HEK293 (cell line): ENCODE measurements around the gene RBM45.

ENCODE experiments used
- CTCF ChIA-PET: fragments of 350-600 bp; formaldehyde crosslinking; extraction: SDS; loops from one replicate; lab custom pipeline; 2021; ENCODE audit warnings: antibody characterized with exemption; lab: Yijun Ruan, JAX
- POLR2A ChIA-PET: fragments of 300-600 bp; formaldehyde crosslinking; extraction: SDS; loops from one replicate; lab custom pipeline; 2020; ENCODE audit warnings: antibody characterized with exemption, inconsistent platforms; lab: Yijun Ruan, JAX
- H3K27ac ChIP-seq: fragments of 200-500 bp; sonication (Bioruptor generic); 2 replicates; pipeline ENCODE4 v1.5.1; 2014; ENCODE audit warnings: low read depth, low read length, control low read depth, inconsistent platforms; ENCODE audit errors: extremely low read depth
- H3K36me3 ChIP-seq, 2 experiments: fragments of 200-500 bp in 1 of 2; sonication (Bioruptor generic) in 1 of 2; 1 replicate in 1 of 2; 2 replicates in 1 of 2; pipeline ENCODE4 v1.5.1; 2014 to 2017; ENCODE audit warnings: inconsistent platforms in 2 of 2, low read length in 2 of 2; ENCODE audit not compliant: control insufficient read depth in 2 of 2, insufficient read depth in 1 of 2
- H3K4me1 ChIP-seq: fragments of 200-500 bp; sonication (Bioruptor generic); 2 replicates; pipeline ENCODE4 v1.5.1; 2014; ENCODE audit warnings: mild to moderate bottlenecking, low read length, inconsistent platforms; ENCODE audit not compliant: control insufficient read depth, insufficient read depth
- H3K4me3 ChIP-seq: 2 replicates; pipeline ENCODE4 v1.5.1; 2011; ENCODE audit warnings: low read depth, mild to moderate bottlenecking, control low read depth, low read length, moderate library complexity
- H3K9me3 ChIP-seq: fragments of 200-500 bp; sonication (Bioruptor generic); 2 replicates; pipeline ENCODE4 v1.5.1; 2014; ENCODE audit warnings: low read depth, low read length, inconsistent platforms; ENCODE audit not compliant: control insufficient read depth, insufficient read depth
- WT1 ChIP-seq: fragments of 450-650 bp; formaldehyde crosslinking; IDR thresholded peaks from 2 replicates; pipeline ENCODE4 v1.5.1; 2016; ENCODE audit warnings: missing biosample characterization, missing genetic modification characterization
- ZBTB20 ChIP-seq: fragments of 450-650 bp; formaldehyde crosslinking; IDR thresholded peaks from 2 replicates; pipeline ENCODE4 v1.5.1; 2016; ENCODE audit warnings: missing biosample characterization, missing genetic modification characterization
- ZFP3 ChIP-seq: fragments of 450-650 bp; formaldehyde crosslinking; IDR thresholded peaks from 2 replicates; pipeline ENCODE4 v1.5.1; 2016; ENCODE audit warnings: low read depth, missing biosample characterization, missing genetic modification characterization
- ZNF184 ChIP-seq: fragments of 450-650 bp; IDR thresholded peaks from 2 replicates; pipeline ENCODE4 v1.5.1; 2018; ENCODE audit warnings: missing biosample characterization, mild to moderate bottlenecking, missing genetic modification characterization
- ZNF23 ChIP-seq: fragments of 450-650 bp; formaldehyde crosslinking; IDR thresholded peaks from 2 replicates; pipeline ENCODE4 v1.5.1; 2016; ENCODE audit warnings: missing biosample characterization, missing genetic modification characterization, borderline replicate concordance
- ZNF341 ChIP-seq: fragments of 450-650 bp; formaldehyde crosslinking; IDR thresholded peaks from 2 replicates; pipeline ENCODE4; 2016; ENCODE audit warnings: low read depth, missing biosample characterization, missing genetic modification characterization
- ZNF426 ChIP-seq: fragments of 450-650 bp; formaldehyde crosslinking; IDR thresholded peaks from 2 replicates; pipeline ENCODE4 v1.5.1; 2017; ENCODE audit warnings: missing biosample characterization, missing genetic modification characterization, mild to moderate bottlenecking, inconsistent platforms, moderate library complexity
- ZNF571 ChIP-seq: fragments of 450-650 bp; formaldehyde crosslinking; IDR thresholded peaks from 2 replicates; pipeline ENCODE4 v1.5.0; 2017; ENCODE audit warnings: missing biosample characterization, missing genetic modification characterization
- ZNF626 ChIP-seq: fragments of 450-650 bp; sonication (Bioruptor Pico); formaldehyde crosslinking; IDR thresholded peaks from 2 replicates; pipeline ENCODE4 v1.5.1; 2018; ENCODE audit warnings: missing biosample characterization, missing genetic modification characterization, inconsistent platforms
- ZNF664 ChIP-seq: fragments of 450-650 bp; formaldehyde crosslinking; IDR thresholded peaks from 2 replicates; pipeline ENCODE4 v1.5.1; 2016; ENCODE audit warnings: missing biosample characterization, missing genetic modification characterization
- TF ChIP-seq, protein P1 (sequence below): fragments of 450-650 bp; formaldehyde crosslinking; IDR thresholded peaks from 2 replicates; pipeline ENCODE4 v1.5.1; 2016; ENCODE audit warnings: missing biosample characterization, missing genetic modification characterization, borderline replicate concordance
- TF ChIP-seq, protein P2 (sequence below): fragments of 450-650 bp; formaldehyde crosslinking; IDR thresholded peaks from 2 replicates; pipeline ENCODE4; 2016; ENCODE audit warnings: missing biosample characterization, missing genetic modification characterization
- TF ChIP-seq, protein P3 (sequence below): fragments of 450-650 bp; formaldehyde crosslinking; IDR thresholded peaks from 2 replicates; pipeline ENCODE4 v1.5.1; 2016; ENCODE audit warnings: missing biosample characterization, missing genetic modification characterization
- TF ChIP-seq, protein P4 (sequence below): fragments of 450-650 bp; formaldehyde crosslinking; IDR thresholded peaks from 2 replicates; pipeline ENCODE4 v1.5.1; 2017; ENCODE audit warnings: missing biosample characterization, missing genetic modification characterization
- TF ChIP-seq, protein P5 (sequence below): fragments of 450-650 bp; formaldehyde crosslinking; IDR thresholded peaks from 2 replicates; pipeline ENCODE4 v1.5.1; 2016; ENCODE audit warnings: missing biosample characterization, missing genetic modification characterization
- TF ChIP-seq, protein P6 (sequence below): fragments of 450-650 bp; formaldehyde crosslinking; IDR thresholded peaks from 2 replicates; pipeline ENCODE4 v1.5.1; 2016; ENCODE audit warnings: missing biosample characterization, missing genetic modification characterization
- TF ChIP-seq, protein P7 (sequence below): fragments of 450-650 bp; formaldehyde crosslinking; IDR thresholded peaks from 2 replicates; pipeline ENCODE4 v1.5.0; 2017; ENCODE audit warnings: missing biosample characterization, missing genetic modification characterization, borderline replicate concordance

The RBM45 gene

DNA sequence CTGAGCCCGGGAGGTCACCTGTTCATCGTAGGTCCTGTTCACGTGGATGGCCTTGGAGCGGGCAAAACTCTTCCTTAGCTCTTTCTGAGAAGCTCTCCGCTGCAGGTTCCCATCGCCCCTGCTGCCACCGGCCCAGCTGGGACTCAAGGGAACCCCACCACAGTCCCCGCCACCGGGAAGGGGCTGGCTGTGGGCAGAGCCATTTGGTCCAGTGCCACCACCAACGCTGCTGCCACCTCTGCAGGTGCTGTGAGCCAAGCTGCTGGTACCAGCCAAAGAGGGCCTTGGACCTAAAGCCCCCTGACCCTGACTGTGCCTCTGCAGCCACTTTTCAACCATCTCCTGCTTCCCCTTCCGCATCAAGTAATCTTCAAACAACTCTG, 40.2 kb upstream of the RBM45 start (continued):
- TF ChIP-seq, protein P1, sequence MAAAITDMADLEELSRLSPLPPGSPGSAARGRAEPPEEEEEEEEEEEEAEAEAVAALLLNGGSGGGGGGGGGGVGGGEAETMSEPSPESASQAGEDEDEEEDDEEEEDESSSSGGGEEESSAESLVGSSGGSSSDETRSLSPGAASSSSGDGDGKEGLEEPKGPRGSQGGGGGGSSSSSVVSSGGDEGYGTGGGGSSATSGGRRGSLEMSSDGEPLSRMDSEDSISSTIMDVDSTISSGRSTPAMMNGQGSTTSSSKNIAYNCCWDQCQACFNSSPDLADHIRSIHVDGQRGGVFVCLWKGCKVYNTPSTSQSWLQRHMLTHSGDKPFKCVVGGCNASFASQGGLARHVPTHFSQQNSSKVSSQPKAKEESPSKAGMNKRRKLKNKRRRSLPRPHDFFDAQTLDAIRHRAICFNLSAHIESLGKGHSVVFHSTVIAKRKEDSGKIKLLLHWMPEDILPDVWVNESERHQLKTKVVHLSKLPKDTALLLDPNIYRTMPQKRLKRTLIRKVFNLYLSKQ: no peak
- TF ChIP-seq, protein P2, sequence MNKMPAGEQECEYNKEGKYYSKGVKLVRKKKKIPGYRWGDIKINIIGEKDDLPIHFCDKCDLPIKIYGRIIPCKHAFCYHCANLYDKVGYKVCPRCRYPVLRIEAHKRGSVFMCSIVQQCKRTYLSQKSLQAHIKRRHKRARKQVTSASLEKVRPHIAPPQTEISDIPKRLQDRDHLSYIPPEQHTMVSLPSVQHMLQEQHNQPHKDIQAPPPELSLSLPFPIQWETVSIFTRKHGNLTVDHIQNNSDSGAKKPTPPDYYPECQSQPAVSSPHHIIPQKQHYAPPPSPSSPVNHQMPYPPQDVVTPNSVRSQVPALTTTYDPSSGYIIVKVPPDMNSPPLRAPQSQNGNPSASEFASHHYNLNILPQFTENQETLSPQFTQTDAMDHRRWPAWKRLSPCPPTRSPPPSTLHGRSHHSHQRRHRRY (tag by site-specific recombination): no peak

DNA sequence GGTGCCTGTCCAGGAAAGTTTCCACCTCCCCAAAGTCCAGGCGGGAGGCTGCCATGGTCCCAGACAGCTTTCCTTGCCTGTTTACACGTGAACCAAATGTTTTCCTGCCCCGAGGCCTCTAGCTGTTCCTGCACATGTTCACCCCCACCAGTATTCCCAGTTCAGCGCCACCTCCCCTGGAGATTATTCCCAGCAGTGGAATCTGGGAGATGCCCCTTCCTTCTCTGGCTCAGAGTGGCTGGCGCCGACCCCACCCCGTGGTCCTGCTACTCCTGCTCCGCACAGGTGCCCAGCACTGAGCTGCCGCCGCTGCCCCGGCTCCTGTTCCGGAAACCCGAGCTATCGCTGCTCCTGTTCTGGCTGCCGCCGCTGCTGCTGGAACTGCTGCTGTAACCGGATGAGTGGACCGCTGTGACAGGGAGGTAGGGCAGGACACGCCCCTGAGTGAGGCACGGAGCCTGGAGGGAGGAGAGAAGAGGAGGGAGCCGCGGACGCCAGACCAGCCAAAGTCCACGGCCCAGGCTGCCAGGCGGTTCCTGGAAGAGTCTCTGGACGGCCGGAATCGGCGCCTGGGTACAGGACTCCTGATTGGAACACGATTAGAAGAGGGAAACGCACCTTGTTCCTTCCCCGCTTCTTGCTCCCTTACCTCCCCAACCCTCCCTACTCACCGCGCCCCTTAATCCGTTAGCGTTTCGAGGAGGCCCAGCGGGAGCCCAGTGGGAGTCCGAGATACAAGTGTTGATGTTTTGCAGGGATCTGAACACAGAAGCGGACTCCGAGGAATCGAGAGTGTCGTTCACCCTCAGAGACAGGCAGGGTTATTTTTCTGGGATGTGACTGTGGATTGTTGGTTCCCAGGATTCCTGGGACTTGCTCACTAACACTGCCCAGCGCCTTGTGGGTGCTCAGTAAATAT, 39.6 kb upstream of the RBM45 start, which contains the start of gene PDE11A:
TSS of gene PDE11A (minus strand) at position 395 of the 919 bp plus-strand sequence. CDS start at position 55, 340 bp downstream.
- no peaks in the 10 kb centered on the region for H3K9me3 ChIP-seq
- ChIA-PET CTCF (interaction anchor here (0.7 to 1.6 kb wide), 2 partner anchors 89 to 1834 kb away, joined by 4 to 9 read pairs; no protein-coding TSS in a partner anchor), POLR2A (interaction anchor here (1.0 to 1.3 kb wide), 2 partner anchors 342 to 378 kb away, joined by 4 to 5 read pairs; partner anchors contain the start of genes PJVK and PRKRA)
- H3K4me1 ChIP-seq: no peaks in the 10 kb centered on the region
- peak within 1 kb of the TSS; percentile 44; the same call in 1 of the 2 replicates for H3K27ac ChIP-seq
- no peaks in the 10 kb centered on the region for H3K36me3 ChIP-seq
- peak within 1 kb of the TSS; percentile 56 for H3K4me3 ChIP-seq
- no peak for TF ChIP-seq ZNF184
- no peak for TF ChIP-seq ZFP3 (tag by site-specific recombination)
- TF ChIP-seq, protein P3, sequence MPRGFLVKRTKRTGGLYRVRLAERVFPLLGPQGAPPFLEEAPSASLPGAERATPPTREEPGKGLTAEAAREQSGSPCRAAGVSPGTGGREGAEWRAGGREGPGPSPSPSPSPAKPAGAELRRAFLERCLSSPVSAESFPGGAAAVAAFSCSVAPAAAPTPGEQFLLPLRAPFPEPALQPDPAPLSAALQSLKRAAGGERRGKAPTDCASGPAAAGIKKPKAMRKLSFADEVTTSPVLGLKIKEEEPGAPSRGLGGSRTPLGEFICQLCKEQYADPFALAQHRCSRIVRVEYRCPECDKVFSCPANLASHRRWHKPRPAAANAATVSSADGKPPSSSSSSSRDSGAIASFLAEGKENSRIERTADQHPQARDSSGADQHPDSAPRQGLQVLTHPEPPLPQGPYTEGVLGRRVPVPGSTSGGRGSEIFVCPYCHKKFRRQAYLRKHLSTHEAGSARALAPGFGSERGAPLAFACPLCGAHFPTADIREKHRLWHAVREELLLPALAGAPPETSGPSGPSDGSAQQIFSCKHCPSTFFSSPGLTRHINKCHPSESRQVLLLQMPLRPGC (tag by site-specific recombination): no peak
- TF ChIP-seq, protein P4, sequence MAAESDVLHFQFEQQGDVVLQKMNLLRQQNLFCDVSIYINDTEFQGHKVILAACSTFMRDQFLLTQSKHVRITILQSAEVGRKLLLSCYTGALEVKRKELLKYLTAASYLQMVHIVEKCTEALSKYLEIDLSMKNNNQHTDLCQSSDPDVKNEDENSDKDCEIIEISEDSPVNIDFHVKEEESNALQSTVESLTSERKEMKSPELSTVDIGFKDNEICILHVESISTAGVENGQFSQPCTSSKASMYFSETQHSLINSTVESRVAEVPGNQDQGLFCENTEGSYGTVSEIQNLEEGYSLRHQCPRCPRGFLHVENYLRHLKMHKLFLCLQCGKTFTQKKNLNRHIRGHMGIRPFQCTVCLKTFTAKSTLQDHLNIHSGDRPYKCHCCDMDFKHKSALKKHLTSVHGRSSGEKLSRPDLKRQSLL (tag by site-specific recombination): peak; percentile 25; the same call in 1 of the 2 replicates
- TF ChIP-seq, protein P5, sequence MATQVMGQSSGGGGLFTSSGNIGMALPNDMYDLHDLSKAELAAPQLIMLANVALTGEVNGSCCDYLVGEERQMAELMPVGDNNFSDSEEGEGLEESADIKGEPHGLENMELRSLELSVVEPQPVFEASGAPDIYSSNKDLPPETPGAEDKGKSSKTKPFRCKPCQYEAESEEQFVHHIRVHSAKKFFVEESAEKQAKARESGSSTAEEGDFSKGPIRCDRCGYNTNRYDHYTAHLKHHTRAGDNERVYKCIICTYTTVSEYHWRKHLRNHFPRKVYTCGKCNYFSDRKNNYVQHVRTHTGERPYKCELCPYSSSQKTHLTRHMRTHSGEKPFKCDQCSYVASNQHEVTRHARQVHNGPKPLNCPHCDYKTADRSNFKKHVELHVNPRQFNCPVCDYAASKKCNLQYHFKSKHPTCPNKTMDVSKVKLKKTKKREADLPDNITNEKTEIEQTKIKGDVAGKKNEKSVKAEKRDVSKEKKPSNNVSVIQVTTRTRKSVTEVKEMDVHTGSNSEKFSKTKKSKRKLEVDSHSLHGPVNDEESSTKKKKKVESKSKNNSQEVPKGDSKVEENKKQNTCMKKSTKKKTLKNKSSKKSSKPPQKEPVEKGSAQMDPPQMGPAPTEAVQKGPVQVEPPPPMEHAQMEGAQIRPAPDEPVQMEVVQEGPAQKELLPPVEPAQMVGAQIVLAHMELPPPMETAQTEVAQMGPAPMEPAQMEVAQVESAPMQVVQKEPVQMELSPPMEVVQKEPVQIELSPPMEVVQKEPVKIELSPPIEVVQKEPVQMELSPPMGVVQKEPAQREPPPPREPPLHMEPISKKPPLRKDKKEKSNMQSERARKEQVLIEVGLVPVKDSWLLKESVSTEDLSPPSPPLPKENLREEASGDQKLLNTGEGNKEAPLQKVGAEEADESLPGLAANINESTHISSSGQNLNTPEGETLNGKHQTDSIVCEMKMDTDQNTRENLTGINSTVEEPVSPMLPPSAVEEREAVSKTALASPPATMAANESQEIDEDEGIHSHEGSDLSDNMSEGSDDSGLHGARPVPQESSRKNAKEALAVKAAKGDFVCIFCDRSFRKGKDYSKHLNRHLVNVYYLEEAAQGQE: no peak
- peak; percentile 100 for TF ChIP-seq ZNF341 (tag by site-specific recombination)
- TF ChIP-seq ZNF23 (tag by site-specific recombination): no peak
- peak; percentile 77 for TF ChIP-seq ZBTB20 (tag by site-specific recombination)
- no peak for TF ChIP-seq ZNF664 (tag by site-specific recombination)
- TF ChIP-seq ZNF426: no peak
- TF ChIP-seq WT1 (tag by site-specific recombination): peak; percentile 59; the same call in 1 of the 2 replicates
- TF ChIP-seq, protein P6, sequence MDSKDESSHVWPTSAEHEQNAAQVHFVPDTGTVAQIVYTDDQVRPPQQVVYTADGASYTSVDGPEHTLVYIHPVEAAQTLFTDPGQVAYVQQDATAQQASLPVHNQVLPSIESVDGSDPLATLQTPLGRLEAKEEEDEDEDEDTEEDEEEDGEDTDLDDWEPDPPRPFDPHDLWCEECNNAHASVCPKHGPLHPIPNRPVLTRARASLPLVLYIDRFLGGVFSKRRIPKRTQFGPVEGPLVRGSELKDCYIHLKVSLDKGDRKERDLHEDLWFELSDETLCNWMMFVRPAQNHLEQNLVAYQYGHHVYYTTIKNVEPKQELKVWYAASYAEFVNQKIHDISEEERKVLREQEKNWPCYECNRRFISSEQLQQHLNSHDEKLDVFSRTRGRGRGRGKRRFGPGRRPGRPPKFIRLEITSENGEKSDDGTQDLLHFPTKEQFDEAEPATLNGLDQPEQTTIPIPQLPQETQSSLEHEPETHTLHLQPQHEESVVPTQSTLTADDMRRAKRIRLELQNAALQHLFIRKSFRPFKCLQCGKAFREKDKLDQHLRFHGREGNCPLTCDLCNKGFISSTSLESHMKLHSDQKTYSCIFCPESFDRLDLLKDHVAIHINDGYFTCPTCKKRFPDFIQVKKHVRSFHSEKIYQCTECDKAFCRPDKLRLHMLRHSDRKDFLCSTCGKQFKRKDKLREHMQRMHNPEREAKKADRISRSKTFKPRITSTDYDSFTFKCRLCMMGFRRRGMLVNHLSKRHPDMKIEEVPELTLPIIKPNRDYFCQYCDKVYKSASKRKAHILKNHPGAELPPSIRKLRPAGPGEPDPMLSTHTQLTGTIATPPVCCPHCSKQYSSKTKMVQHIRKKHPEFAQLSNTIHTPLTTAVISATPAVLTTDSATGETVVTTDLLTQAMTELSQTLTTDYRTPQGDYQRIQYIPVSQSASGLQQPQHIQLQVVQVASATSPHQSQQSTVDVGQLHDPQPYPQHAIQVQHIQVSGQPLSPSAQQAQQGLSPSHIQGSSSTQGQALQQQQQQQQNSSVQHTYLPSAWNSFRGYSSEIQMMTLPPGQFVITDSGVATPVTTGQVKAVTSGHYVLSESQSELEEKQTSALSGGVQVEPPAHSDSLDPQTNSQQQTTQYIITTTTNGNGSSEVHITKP (tag by site-specific recombination): peak; percentile 86
- TF ChIP-seq ZNF626 (tag by site-specific recombination): no peak
- TF ChIP-seq, protein P7, sequence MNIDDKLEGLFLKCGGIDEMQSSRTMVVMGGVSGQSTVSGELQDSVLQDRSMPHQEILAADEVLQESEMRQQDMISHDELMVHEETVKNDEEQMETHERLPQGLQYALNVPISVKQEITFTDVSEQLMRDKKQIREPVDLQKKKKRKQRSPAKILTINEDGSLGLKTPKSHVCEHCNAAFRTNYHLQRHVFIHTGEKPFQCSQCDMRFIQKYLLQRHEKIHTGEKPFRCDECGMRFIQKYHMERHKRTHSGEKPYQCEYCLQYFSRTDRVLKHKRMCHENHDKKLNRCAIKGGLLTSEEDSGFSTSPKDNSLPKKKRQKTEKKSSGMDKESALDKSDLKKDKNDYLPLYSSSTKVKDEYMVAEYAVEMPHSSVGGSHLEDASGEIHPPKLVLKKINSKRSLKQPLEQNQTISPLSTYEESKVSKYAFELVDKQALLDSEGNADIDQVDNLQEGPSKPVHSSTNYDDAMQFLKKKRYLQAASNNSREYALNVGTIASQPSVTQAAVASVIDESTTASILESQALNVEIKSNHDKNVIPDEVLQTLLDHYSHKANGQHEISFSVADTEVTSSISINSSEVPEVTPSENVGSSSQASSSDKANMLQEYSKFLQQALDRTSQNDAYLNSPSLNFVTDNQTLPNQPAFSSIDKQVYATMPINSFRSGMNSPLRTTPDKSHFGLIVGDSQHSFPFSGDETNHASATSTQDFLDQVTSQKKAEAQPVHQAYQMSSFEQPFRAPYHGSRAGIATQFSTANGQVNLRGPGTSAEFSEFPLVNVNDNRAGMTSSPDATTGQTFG (tag by site-specific recombination): no peak
- no peak for TF ChIP-seq ZNF571 (tag by site-specific recombination)
